Right cardiac atrium (tissue), 5 donors: ENCODE data around the gene DHPS. TPM values are rescaled to one million over a fixed set of nuclear protein-coding genes. Genes with fewer than 3 reads are reported as not detected.
"Not testable (repeated sequence)": the region's sequence is repeated elsewhere in the genome, so short reads cannot be mapped to it uniquely, and the experiment has no call there.

Experiments
- ATAC-seq, 2 donors: fragments of 200-7000 bp; cut with Tn5 transposase; one replicate each; pipeline versions ENCODE4 v1.8.0 to v1.9.1; 2020; ENCODE audit warnings: moderate library complexity in 2 of 2, mild to moderate bottlenecking in 1 of 2
- DNase-seq, 3 donors: peaks; one replicate each; pipeline ENCODE4 v3.0.0-alpha.2; 2020
- H3K27ac ChIP-seq: one replicate; pipeline ENCODE4 v1.5.1; 2013; ENCODE audit warnings: mild to moderate bottlenecking, low read length, control low read depth, moderate library complexity
- H3K27me3 ChIP-seq: one replicate; pipeline ENCODE4 v1.6.1; 2013; ENCODE audit not compliant: control insufficient read depth, insufficient read depth
- H3K4me1 ChIP-seq: one replicate; pipeline ENCODE4 v1.6.1; 2013; ENCODE audit warnings: low read length; ENCODE audit not compliant: control insufficient read depth, insufficient read depth
- H3K4me3 ChIP-seq: one replicate; pipeline ENCODE4 v1.5.1; 2013; ENCODE audit warnings: low read length, control low read depth
- H3K9me3 ChIP-seq: one replicate; pipeline ENCODE4 v1.6.1; 2013; ENCODE audit warnings: low read length; ENCODE audit not compliant: control insufficient read depth
- WGBS: extraction: QIAGEN DNeasy Blood & Tissue Kit; methylation state at CpG from one replicate; pipeline ENCODE4 v1.1.7; 2013; 5-methylcytosine and 5-hydroxymethylcytosine counted together
- intact Hi-C, 4 donors: fragments of 100-400 bp; cut with DNase I; formaldehyde crosslinking; loops; one replicate each; pipeline versions ENCODE4 v1.11.0 to v1.14.0; 2022 to 2023
- polyA plus RNA-seq: library from polyadenylated mRNA; stranded (reverse); fragments of 200-250 nt; gene quantifications from one replicate; pipeline ENCODE4 v1.2.3, GENCODE V29; 2013
- total RNA-seq, 4 donors: library from RNA; stranded (reverse); fragmentation: NEBNext Ultra II Directional; extraction: Animal tissue kit (Norgen Biotek cat#: 25700); gene quantifications; one replicate each; pipeline ENCODE4 v1.2.1, GENCODE V29; 2021
- donor health status: healthy with polysubstance abuse.
- donor health status: DM: no; HTN: yes; CAD: no.
- donor health status: DM: no; HTN: no; CAD: no.
- donor health status: DM: no; HTN: yes; CAD: no; lungs with severe emphysema.
- donor health status: DM: yes; HTN: yes; CAD: no.

The DHPS gene
- total and polyA plus RNA-seq, 5 donors, result 40.8 to 52.0 (median 49.4) TPM

GRCh38 chr19:12721656-12722565 lies 40.2 kb upstream of the DHPS start:
- Histone ChIP-seq H3K9me3 (no peaks in the 10 kb centered on the region), H3K4me1 (no peaks in the 10 kb centered on the region), H3K4me3 (peak overlapping the region; percentile 99), H3K27me3 (no peaks in the 10 kb centered on the region), H3K27ac (peak overlapping the region; percentile 97)
- intact Hi-C loops, result no loop called here
- peak; percentile 78 to 90 (median 88) for DNase-seq
- under 1% methylated on average over 65 of the region's 65 CpGs for WGBS
- peak; percentile 44 to 65 for ATAC-seq

GRCh38 chr19:12720851-12721655 lies 39.4 kb upstream of the DHPS start:
- H3K27ac ChIP-seq, result peak overlapping the region; percentile 97
- ATAC-seq, result peak; percentile 32 to 44
- peak; percentile 51 to 82 (median 78) for DNase-seq
- no peaks in the 10 kb centered on the region for H3K27me3 ChIP-seq
- H3K9me3 ChIP-seq, result no peaks in the 10 kb centered on the region
- intact Hi-C loops, result no loop called here
- no peaks in the 10 kb centered on the region for H3K4me1 ChIP-seq
- 2% methylated on average over 59 of the region's 59 CpGs for WGBS
- H3K4me3 ChIP-seq, result peak overlapping the region; percentile 99

GRCh38 chr19:12720296-12720695 lies 38.6 kb upstream of the DHPS start:
- intact Hi-C loops, result no loop called here
- Histone ChIP-seq H3K27me3 (no peaks in the 10 kb centered on the region), H3K4me3 (peak overlapping the region; percentile 99), H3K4me1 (no peaks in the 10 kb centered on the region), H3K27ac (no peak overlapping the region), H3K9me3 (no peaks in the 10 kb centered on the region)
- ATAC-seq, result no peak
- no peak for DNase-seq
- WGBS, result 77% methylated on average over 10 of the region's 10 CpGs

GRCh38 chr19:12715929-12716328 lies 34.2 kb upstream of the DHPS start:
- H3K4me3 ChIP-seq, result no peak overlapping the region
- no peak overlapping the region for H3K27ac ChIP-seq
- DNase-seq, result no peak
- H3K9me3 ChIP-seq, result no peaks in the 10 kb centered on the region
- no peak for ATAC-seq
- H3K27me3 ChIP-seq, result no peaks in the 10 kb centered on the region
- WGBS, result 94% methylated on average over 3 of the region's 3 CpGs
- intact Hi-C loops, result no loop called here
- H3K4me1 ChIP-seq, result no peaks in the 10 kb centered on the region

GRCh38 chr19:12715102-12715501 lies 33.4 kb upstream of the DHPS start:
- intact Hi-C loops, result no loop called here
- no peaks in the 10 kb centered on the region for H3K27me3 ChIP-seq
- no peak overlapping the region for H3K4me3 ChIP-seq
- H3K9me3 ChIP-seq, result no peaks in the 10 kb centered on the region
- 90% methylated on average over 15 of the region's 15 CpGs for WGBS
- no peaks in the 10 kb centered on the region for H3K4me1 ChIP-seq
- no peak for ATAC-seq
- H3K27ac ChIP-seq, result no peak overlapping the region
- no peak for DNase-seq

GRCh38 chr19:12713304-12713703 lies 31.6 kb upstream of the DHPS start:
- intact Hi-C loops, H3K4me1 ChIP-seq, H3K4me3 ChIP-seq, ATAC-seq, H3K9me3 ChIP-seq, H3K27me3 ChIP-seq, H3K27ac ChIP-seq, DNase-seq: not testable (repeated sequence)
- 91% methylated on average over 9 of the region's 9 CpGs for WGBS

- H3K27me3 ChIP-seq, H3K4me3 ChIP-seq, H3K4me1 ChIP-seq, H3K9me3 ChIP-seq, intact Hi-C loops, ATAC-seq, H3K27ac ChIP-seq, DNase-seq: not testable (repeated sequence)
- 45% methylated on average over 11 of the region's 14 CpGs for WGBS
Observed at GRCh38 chr19:12712077-12712476, 30.4 kb upstream of the DHPS start.

- 91% methylated on average over 17 of the region's 17 CpGs for WGBS
- no peak for DNase-seq
- intact Hi-C loops, result no loop called here
- Histone ChIP-seq H3K27ac (no peak overlapping the region), H3K27me3 (no peaks in the 10 kb centered on the region), H3K4me3 (no peak overlapping the region), H3K4me1 (no peaks in the 10 kb centered on the region), H3K9me3 (no peaks in the 10 kb centered on the region)
- no peak for ATAC-seq
Observed at GRCh38 chr19:12711187-12711586, 29.5 kb upstream of the DHPS start.

GRCh38 chr19:12708641-12709040 lies 27.0 kb upstream of the DHPS start:
- H3K27me3 ChIP-seq, result no peaks in the 10 kb centered on the region
- H3K4me1 ChIP-seq, result no peaks in the 10 kb centered on the region
- intact Hi-C loops, result no loop called here
- ATAC-seq (no peak), DNase-seq (no peak)
- no peak overlapping the region for H3K4me3 ChIP-seq
- no peaks in the 10 kb centered on the region for H3K9me3 ChIP-seq
- 95% methylated on average over 8 of the region's 8 CpGs for WGBS
- H3K27ac ChIP-seq, result no peak overlapping the region

- WGBS, result 89% methylated on average over 13 of the region's 13 CpGs
- Histone ChIP-seq H3K4me3 (no peak overlapping the region), H3K9me3 (no peaks in the 10 kb centered on the region), H3K4me1 (no peaks in the 10 kb centered on the region), H3K27me3 (no peaks in the 10 kb centered on the region), H3K27ac (no peak overlapping the region)
- DNase-seq, result no peak
- intact Hi-C loops, result no loop called here
- ATAC-seq, result no peak
Observed at GRCh38 chr19:12706332-12706718, 24.6 kb upstream of the DHPS start.

GRCh38 chr19:12705654-12706331 lies 24.1 kb upstream of the DHPS start:
- Histone ChIP-seq H3K4me1 (no peaks in the 10 kb centered on the region), H3K27me3 (no peaks in the 10 kb centered on the region), H3K9me3 (no peaks in the 10 kb centered on the region), H3K27ac (no peak overlapping the region), H3K4me3 (no peak overlapping the region)
- WGBS, result 91% methylated on average over 29 of the region's 29 CpGs
- intact Hi-C loops, result no loop called here
- DNase-seq (no peak), ATAC-seq (no peak)
